Coronary artery (tissue), 2 donors: ENCODE data around the gene CALHM6.

Experiments used
- DNase-seq: peaks from one replicate; pipeline ENCODE4 v3.0.0-alpha.2; 2017; ENCODE audit warnings: low spot score
- H3K27ac ChIP-seq, 2 donors: fragments of 200-600 bp; sonication (generic); one replicate each; pipeline ENCODE4 v1.5.1; 2016 to 2019
- H3K4me3 ChIP-seq: fragments of 200-600 bp; sonication (generic); 2 replicates; pipeline ENCODE4 v1.5.1; 2016; ENCODE audit warnings: mild to moderate bottlenecking, moderate library complexity
- TF ChIP-seq, protein P1 (sequence below): fragments of 200-600 bp; sonication (generic); IDR thresholded peaks from one replicate; pipeline ENCODE4 v1.5.1; 2019; ENCODE audit warnings: antibody characterized with exemption

CALHM6 gene

DNA sequence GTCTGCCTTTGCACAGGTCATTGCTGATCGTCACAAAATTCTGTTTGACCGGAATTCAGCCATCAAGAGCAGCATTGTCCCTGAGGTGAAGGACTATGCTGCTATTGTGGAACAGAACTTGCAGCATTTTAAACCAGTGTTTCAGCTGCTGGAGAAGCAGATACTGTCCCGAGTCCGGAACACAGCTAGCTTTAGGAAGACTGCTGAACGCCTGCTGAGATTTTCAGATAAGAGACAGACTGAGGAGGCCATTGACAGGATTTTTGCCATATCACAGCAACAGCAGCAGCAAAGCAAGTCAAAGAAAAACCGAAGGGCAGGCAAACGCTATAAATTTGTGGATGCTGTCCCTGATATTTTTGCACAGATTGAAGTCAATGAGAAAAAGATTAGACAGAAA lies 24.6 kb upstream of the CALHM6 start:
- TF ChIP-seq, protein P1, sequence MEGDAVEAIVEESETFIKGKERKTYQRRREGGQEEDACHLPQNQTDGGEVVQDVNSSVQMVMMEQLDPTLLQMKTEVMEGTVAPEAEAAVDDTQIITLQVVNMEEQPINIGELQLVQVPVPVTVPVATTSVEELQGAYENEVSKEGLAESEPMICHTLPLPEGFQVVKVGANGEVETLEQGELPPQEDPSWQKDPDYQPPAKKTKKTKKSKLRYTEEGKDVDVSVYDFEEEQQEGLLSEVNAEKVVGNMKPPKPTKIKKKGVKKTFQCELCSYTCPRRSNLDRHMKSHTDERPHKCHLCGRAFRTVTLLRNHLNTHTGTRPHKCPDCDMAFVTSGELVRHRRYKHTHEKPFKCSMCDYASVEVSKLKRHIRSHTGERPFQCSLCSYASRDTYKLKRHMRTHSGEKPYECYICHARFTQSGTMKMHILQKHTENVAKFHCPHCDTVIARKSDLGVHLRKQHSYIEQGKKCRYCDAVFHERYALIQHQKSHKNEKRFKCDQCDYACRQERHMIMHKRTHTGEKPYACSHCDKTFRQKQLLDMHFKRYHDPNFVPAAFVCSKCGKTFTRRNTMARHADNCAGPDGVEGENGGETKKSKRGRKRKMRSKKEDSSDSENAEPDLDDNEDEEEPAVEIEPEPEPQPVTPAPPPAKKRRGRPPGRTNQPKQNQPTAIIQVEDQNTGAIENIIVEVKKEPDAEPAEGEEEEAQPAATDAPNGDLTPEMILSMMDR = no peak
- H3K27ac ChIP-seq = no peak overlapping the region
- no peak for DNase-seq
- H3K4me3 ChIP-seq = no peak overlapping the region

DNA sequence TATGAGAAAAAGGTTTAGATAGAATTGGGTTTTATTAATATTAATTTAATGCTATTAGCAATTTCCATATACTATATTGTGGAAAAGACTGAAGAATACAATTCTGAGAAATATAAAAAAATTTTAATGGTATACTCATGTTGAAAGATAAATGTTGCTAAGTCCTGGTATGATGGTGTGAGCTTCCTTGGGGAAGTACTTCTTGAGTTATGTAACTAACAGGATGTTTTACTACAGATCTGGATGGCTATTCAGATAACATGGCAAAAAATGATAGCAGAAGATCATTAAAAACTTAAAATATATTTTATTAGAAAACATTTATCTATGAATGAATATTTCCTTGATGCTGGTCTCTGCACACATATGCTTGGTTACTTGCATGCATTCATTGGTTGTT lies 23.5 kb upstream of the CALHM6 start:
- TF ChIP-seq, protein P1 = no peak
- DNase-seq = no peak
- Histone ChIP-seq H3K27ac (no peak overlapping the region), H3K4me3 (no peak overlapping the region)

DNA sequence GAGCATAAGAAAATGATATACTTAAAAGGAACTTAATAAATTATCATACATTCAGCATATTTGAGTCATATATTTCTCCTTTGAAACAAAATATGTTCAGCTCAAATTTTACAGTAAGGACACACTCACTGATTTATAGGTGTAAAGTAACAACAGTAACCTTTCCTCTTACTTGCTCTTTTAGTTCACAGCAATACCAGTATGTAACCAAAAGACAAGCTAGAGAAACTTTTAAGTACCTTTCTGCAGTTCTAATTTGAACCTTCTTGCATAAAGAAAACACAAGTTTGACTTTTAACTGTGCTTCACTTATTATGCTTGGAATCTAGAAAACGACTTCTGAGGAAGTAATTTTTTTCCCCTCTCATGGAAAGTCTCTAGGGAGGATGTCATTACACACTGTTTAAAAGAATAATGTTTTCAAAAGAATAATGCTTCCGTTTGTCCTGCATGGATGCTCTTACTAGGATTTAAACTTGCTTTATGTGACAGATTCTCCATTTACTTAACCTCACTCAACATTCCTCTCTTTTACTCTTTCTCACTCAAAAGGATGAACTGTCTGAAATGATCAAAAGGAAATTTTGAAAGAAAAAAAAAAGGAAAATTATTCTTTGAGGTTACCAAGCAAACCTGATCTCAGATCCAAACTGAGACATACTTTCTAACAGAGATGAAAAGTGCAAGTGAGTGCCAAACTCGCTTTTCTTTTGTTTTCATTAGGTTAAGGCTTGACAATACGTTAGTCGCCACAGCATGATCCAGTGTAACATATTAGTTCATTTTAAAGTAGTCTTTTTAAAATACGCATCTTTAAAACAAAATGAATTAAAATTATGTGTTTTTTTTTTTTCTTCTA lies 22.4 kb upstream of the CALHM6 start:
- no peak for DNase-seq
- no peak overlapping the region for H3K27ac ChIP-seq
- TF ChIP-seq, protein P1 = no peak

DNA sequence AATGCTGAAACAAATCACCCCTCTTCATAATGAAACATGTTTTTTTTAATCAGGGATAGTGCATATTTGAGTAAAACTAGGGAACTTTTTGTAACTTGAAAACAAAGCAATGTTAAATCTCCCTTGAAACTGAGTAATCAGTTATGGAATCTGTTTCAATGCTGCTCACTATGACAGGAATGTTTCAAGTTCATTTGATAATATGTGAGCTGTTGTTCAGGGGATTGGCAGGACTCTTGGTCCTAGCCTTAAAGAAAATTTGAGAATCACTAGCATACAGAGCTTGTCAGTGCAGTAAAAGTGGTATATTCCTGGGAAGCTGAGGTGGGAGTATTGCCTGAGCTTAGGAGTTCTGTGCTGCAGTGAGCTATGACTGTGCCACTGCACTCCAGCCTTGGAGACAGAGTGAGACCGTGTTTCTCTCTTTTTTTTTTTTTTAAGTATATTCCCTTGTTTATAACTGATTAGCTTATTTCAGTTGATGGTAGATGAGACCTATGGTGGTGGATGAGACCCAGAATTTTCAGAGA lies 21.6 kb upstream of the CALHM6 start:
- H3K4me3 ChIP-seq = no peak overlapping the region
- TF ChIP-seq, protein P1 = no peak
- DNase-seq = no peak
- no peak overlapping the region for H3K27ac ChIP-seq

More for the DNA sequence above, 22.4 kb upstream of the CALHM6 start:
- no peak overlapping the region for H3K4me3 ChIP-seq

DNA sequence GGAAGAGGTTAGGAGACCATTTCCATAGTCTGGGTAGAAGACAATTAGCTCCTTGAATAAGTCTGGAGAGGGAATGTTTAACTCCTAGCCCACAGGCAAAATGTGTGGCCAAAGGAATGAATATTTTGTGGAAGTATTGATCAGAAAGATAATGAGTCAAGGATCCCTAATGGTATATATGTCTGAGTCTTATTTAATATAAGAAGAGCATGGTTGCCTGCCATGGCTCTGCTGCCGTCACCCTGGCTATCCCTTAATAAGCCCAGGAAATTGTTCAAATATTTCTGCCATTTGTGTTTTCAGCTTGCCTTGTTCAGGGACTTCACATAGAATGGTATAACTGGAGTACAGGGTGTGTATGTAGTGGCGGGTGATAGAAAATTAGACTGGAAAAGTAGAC lies 18.1 kb upstream of the CALHM6 start:
- Histone ChIP-seq H3K27ac (no peak overlapping the region), H3K4me3 (no peak overlapping the region)
- DNase-seq = no peak
- TF ChIP-seq, protein P1 = no peak

DNA sequence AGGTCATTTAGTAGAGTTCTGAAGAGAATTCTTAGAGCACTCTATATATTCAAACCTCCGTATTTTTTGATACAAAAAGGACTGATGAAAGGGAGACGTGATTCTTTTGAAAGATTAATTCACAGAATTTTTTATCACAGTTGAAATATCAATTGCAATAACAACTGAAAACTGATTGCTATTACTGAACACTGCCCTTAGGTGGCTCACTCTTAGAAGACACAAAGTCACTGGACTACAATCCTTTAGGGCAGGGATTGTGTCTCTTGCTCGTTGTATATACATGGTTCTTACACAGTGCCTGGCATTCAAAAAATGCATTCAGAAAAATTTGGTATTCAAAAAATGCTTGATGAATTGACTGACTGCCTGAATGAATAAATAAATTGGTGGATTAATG lies 17.1 kb upstream of the CALHM6 start:
- no peak overlapping the region for H3K4me3 ChIP-seq
- DNase-seq = no peak
- TF ChIP-seq, protein P1 = no peak
- H3K27ac ChIP-seq = no peak overlapping the region

DNA sequence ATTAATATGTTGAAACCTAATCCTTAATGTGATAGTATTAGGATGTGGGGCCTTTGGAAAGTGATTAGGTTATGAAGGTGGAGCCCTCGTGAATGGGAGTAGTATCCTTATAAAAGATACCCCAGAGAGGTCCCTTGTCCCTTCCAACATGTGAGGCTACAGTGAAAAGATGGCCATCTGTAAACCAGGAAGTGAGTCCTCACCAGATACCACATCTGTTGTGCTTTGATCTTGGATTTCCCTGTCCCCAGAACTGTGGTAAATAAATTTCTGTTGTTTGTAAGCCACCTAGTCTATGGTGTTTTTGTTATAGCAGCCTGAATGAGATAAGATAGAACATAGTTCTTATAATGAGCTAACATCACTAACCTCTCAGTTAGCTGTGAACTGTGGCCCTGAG lies 16.6 kb upstream of the CALHM6 start:
- no peak for DNase-seq
- Histone ChIP-seq H3K27ac (no peak overlapping the region), H3K4me3 (no peak overlapping the region)
- TF ChIP-seq, protein P1 = no peak
